ENCODE results near the gene ARG2. TPM values are rescaled to one million over a fixed set of nuclear protein-coding genes. Genes with fewer than 3 reads are reported as not detected.
"Not testable (repeated sequence)": the region's sequence is repeated elsewhere in the genome, so short reads cannot be mapped to it uniquely, and the experiment has no call there.

Gene ARG2
- total RNA-seq, 1 donor from 2014 or later = 9.5 TPM

GRCh38 chr14:67586369-67586768, 33.4 kb upstream of the ARG2 start:
- DNase-seq (ENCODE audit: low spot score) = no peak

- no peak for DNase-seq (ENCODE audit: low spot score)
These were observed 30.4 kb upstream of the ARG2 start for GRCh38 chr14:67589204-67589770.

GRCh38 chr14:67593650-67594049, 26.1 kb upstream of the ARG2 start:
- not testable (repeated sequence) for DNase-seq (ENCODE audit: low spot score)

GRCh38 chr14:67595392-67595791, 24.3 kb upstream of the ARG2 start:
- DNase-seq (ENCODE audit: low spot score) = no peak

GRCh38 chr14:67599698-67600561, 19.8 kb upstream of the ARG2 start, which contains the start of gene PIGH:
Gene PIGH (minus strand): TSS chr14:67600268. CDS start chr14:67600203, 65 bp downstream.
- peak; percentile 93 for DNase-seq (ENCODE audit: low spot score)

- not testable (repeated sequence) for DNase-seq (ENCODE audit: low spot score)
These were observed 19.2 kb upstream of the ARG2 start for GRCh38 chr14:67600562-67600974.

GRCh38 chr14:67602076-67602475, 17.6 kb upstream of the ARG2 start:
- no peak for DNase-seq (ENCODE audit: low spot score)

GRCh38 chr14:67602995-67603545, 16.6 kb upstream of the ARG2 start:
- DNase-seq (ENCODE audit: low spot score) = no peak

- no peak for DNase-seq (ENCODE audit: low spot score)
These were observed 12.1 kb upstream of the ARG2 start for GRCh38 chr14:67607646-67608045.

GRCh38 chr14:67609642-67610310, 9.9 kb upstream of the ARG2 start:
- DNase-seq (ENCODE audit: low spot score) = no peak

GRCh38 chr14:67610491-67610890, 9.2 kb upstream of the ARG2 start:
- DNase-seq (ENCODE audit: low spot score) = no peak

- DNase-seq (ENCODE audit: low spot score) = no peak
These were observed 1.1 kb upstream of the ARG2 start for GRCh38 chr14:67618617-67619063.

GRCh38 chr14:67620217-67620785, 581 bp downstream of the ARG2 start:
- DNase-seq (ENCODE audit: low spot score) = no peak

GRCh38 chr14:67622675-67623074, 3.0 kb downstream of the ARG2 start:
- DNase-seq (ENCODE audit: low spot score) = peak; percentile 31

GRCh38 chr14:67623114-67623513, 3.4 kb downstream of the ARG2 start:
- no peak for DNase-seq (ENCODE audit: low spot score)

GRCh38 chr14:67626131-67626530, 6.4 kb downstream of the ARG2 start:
- not testable (repeated sequence) for DNase-seq (ENCODE audit: low spot score)

GRCh38 chr14:67627519-67627918, 7.8 kb downstream of the ARG2 start:
- DNase-seq (ENCODE audit: low spot score) = no peak

GRCh38 chr14:67630186-67630585, 10.5 kb downstream of the ARG2 start:
- DNase-seq (ENCODE audit: low spot score) = no peak

GRCh38 chr14:67630938-67631337, 11.2 kb downstream of the ARG2 start:
- DNase-seq (ENCODE audit: low spot score) = no peak

- no peak for DNase-seq (ENCODE audit: low spot score)
These were observed 13.9 kb downstream of the ARG2 start for GRCh38 chr14:67633451-67634147.

GRCh38 chr14:67636361-67636919, 16.7 kb downstream of the ARG2 start:
- DNase-seq (ENCODE audit: low spot score) = no peak

Measured in mucosa of gallbladder (tissue), 1 donor.